HG03159 (cell line): ENCODE measurements around the gene RBM19.

Source experiments
- ATAC-seq: cut with Tn5 transposase; IDR thresholded peaks from one replicate; pipeline ENCODE4 v1.9.1; 2021; ENCODE audit warnings: mild to moderate bottlenecking, moderate library complexity; ENCODE audit not compliant: unreplicated experiment

The RBM19 gene

DNA sequence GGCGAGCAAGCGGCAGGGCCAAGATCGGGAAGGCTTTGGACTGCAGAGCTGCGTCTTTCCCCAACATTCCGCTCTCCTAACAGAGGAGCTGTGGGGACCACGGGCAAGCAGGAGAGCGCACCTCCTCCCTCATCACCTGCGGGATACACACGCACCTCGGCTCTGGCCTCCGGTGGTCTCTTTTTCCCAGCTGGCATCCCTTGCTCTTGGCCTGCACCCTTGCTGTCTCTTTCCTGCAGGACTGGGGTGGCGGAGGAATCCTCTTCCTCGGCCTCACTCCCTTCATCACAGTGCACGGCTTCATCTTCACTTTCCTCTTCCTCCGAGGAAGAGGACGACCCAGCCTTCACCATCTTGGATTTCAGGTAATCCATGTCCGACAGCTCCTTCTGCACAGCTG, 8.5 kb downstream of the RBM19 start:
- ATAC-seq = no peak

- ATAC-seq = no peak
Observed at GRCh38 chr12:113955109-113955970, 10.8 kb downstream of the RBM19 start.

GRCh38 chr12:113954547-113954946, 11.6 kb downstream of the RBM19 start:
- ATAC-seq = no peak

- no peak for ATAC-seq
Observed at GRCh38 chr12:113950873-113951272, 15.3 kb downstream of the RBM19 start.

GRCh38 chr12:113949321-113950305, 16.5 kb downstream of the RBM19 start:
- ATAC-seq = no peak

GRCh38 chr12:113948151-113948914, 17.8 kb downstream of the RBM19 start:
- ATAC-seq = no peak

DNA sequence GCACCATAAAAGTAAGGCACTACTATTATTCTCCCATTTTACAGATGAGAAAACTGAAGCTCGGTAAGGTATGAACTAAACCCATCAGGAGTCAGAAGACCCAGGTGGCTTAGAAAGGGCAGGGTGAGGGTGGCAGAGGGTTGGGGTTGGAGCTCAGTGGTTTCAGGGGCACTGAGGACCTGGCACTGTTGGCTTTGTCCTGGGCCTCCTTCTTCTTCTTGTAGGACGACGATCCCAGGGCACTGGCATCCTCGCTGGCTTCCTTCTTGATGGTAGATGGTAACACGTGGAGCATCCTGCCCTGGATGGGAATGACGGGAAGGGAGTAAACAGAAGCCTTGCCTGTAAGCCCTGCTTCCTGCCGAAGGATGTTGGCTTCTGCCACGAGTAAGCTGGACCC, 19.9 kb downstream of the RBM19 start:
- ATAC-seq = no peak

GRCh38 chr12:113945174-113946173, 20.7 kb downstream of the RBM19 start:
- ATAC-seq = no peak

DNA sequence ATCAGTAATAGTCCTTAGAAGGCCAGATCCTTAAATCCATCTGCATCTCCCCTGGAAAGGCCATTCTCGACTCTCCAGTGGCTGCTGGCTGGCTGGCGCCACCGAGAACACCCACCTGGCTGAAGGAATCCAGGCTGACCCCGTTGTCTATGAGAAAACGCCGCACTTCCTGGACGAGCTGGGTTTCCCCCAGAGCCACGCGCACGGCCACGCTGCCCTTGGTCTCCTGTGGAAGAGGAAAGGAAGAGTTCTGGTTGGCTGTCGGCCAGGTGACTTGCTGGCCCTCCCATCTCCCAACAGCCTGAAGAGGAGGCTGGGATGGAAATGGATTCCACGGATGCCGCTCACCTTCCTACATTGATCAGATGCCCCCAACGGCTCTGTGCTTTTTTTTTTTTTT, 23.9 kb downstream of the RBM19 start:
- ATAC-seq = no peak

- ATAC-seq = no peak
Observed at GRCh38 chr12:113941208-113941486, 25.0 kb downstream of the RBM19 start.

- no peak for ATAC-seq
Observed at GRCh38 chr12:113940357-113941207, 25.5 kb downstream of the RBM19 start.

- ATAC-seq = no peak
Observed at GRCh38 chr12:113939867-113940266, 26.3 kb downstream of the RBM19 start.

DNA sequence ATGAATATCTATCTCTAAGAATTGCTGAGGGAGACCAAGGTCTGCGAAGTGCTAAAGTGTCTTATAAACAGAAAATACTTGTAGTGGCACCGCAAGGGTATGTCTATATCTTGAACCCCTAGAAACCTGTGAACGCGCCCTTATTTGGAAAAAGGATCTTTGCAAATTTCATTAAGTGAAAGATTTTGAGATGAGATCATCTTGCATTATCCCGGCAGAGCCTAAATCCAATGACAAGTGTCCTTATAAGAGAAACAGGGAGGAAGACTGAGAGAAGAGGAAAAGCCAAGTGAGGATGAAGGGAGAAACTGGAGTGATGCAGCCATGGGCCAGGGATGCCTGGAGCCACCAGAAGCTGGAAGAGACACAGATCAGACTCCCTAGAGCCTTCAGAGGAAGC, 27.7 kb downstream of the RBM19 start:
- ATAC-seq = no peak

DNA sequence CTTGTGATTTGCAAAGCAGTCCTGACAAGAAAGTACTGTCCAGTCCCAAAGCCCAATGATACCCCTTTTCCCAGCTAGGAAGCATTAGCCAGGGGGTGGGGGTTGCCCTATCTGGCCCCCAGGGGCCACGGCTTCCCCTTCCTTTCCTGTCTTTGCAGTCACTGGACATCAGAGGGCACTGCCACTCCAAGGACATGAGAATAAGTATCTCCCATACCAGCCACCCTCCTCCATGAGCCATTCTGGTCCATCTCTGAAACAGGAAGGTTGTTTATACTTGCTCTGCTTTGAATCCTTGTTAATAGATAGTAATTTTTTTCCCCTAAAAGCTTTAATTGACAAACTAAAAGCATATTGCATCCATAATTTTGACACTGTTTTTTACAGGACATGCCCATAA, 29.7 kb downstream of the RBM19 start:
- ATAC-seq = no peak

DNA sequence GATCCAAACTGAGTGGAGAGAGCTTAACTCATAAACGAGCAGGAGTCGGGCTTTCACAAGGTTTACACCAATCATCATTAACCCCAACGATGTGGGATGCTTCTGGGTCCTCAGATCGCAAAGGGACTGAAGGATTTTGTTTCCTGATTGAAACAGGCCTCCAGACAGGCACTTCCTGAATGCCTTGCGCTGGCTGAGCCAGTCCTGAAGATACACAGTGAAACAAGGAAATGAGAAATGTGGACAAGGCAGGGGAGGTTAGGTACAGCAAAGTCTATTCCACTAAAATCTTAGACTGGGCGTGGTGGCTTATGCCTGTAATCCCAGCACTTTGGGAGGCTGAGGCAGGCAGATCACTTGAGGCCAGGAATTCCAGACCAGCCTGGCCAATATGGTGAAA, 30.7 kb downstream of the RBM19 start:
- ATAC-seq = no peak

DNA sequence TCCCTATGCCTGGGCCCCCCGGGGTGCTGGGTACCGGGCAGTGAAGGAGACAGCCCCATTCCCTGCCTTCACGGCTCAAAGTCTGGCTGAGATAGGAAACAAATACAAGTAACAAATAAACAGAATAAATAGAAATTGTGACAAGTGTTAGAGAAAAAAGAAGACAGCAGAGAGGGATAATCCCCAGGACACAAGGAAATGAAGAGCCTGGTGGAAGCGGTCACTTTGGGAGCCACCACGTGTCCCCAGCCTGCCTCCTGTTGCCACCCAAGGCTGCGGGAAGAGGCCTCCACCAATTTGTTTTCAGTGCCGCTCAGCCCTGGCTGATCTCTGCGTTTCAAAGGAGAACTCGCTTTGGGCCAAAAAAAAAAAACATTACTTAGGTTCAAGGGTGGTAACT, 31.2 kb downstream of the RBM19 start:
- ATAC-seq = no peak

DNA sequence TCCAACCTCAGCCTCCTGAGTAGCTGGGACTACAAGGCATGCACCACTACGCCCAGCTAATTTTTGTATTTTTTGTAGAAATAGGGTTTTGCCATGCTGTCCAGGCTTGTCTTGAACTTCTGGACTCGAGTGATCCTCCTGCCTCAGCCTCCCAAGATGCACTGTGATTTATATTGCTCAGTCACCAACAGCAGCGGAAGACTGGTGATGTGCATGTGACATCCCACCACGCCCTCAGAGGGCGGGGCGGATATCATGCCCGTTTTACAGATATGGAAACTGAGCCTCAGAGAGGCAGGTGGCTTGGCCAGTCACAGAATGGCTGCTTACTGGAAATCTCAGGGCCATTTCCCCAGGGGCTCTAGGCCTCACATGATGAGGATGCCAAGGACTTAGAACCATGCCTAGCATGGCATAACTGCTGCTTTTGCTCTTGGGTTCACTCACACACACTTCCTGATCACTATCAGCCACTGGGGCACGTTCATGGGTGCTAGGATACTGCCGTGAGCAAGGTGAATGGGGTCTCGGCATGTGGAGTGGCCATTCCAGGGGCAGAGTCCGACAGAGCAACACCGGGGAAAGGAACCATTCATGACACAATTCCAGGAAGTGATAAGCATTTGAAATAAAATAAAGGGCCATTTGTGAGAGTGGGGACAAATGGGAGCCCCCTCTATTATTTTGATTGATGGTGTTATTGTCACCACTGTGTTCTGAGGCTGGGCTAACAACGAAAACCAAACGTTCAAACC, 31.9 kb downstream of the RBM19 start:
- no peak for ATAC-seq

- no peak for ATAC-seq
Observed at GRCh38 chr12:113933201-113933786, 32.8 kb downstream of the RBM19 start.
